Stimulated activated CD4-positive, alpha-beta T cell treated with anti-CD3 and anti-CD28 coated beads, Interleukin-4, amount 100 ng/mL, for 1 hour (primary cell): ENCODE measurements around the gene CATSPERE.
"Not testable (repeated sequence)": the region's sequence is repeated elsewhere in the genome, so short reads cannot be mapped to it uniquely, and the experiment has no call there.

Experiments used
- DNase-seq: peaks from one replicate; pipeline ENCODE4 v3.0.0-alpha.2; 2020

CATSPERE gene

DNA sequence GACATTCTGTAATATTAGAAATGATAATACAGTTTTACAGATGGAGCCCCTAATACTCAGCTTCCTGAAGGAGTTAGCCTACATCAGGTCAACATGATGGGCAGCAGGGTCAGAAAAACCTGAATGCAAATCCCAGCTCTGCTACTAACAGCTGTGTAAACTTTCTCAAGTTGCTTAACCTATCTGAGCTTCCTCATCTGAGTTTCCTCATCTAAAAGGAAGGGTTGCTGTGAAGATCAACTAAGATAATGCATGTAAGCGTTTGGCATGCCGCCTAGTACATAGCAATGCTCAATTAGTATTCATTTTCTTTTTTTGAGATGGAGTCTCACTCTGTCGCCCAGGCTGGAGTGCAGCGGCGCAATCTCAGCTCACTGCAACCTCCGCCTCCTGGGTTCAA is 173.5 kb downstream of the CATSPERE start:
- DNase-seq = no peak

DNA sequence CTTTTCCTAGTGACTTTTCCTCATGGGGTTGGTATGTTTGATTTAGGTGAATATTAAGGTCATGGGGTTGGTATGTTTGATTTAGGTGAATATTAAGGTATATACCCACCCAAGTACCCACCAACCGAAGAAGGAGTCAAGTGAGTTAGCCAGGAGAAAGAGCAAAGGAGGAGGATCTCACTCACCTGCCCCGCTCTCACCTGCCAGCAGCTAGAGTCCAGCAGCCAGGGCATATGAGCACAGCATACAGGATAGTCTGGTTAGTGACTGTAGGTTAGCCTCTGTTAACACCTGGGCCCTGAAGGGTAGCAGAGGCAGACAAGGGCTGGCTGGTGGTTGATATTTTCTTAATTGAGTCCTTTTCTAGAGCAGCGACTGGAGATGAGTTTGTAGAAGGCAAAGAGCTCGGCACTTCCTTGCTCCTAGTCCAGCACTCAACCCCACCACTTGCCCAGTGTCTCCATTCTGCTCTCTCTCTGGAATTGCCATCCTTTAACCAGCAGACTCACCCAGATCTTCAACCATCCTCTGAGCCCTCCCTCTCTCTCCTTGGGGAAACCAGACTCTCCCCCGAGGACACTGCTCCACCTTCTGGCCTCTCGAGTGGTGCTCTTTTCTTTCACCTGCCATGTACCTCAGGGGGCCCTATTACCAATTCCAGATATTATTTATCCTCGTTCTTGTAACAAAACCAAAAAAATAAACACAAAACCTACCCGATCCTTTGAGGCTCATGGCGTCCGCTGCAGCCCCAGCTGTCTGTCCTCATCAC is 175.6 kb downstream of the CATSPERE start:
- DNase-seq = no peak

DNA sequence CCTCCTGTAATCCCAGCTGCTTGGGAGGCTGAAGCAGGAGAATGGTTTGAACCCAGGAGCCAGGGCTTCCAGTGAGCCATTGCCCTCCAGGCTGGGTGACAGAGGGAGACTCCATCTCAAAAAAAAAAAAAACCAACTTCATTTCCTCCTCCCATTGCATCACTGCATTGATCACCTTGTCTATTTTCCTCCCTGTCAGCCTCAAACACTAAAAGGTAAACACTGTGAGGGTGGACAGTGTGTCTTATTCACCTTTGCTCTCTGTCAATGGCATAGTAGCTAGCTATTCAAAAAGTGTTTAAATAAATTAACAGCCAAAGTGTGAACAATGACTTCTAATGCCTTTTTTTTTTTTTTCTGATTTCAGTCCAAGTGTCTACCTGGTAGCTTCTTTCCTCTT is 178.5 kb downstream of the CATSPERE start:
- DNase-seq = no peak

DNA sequence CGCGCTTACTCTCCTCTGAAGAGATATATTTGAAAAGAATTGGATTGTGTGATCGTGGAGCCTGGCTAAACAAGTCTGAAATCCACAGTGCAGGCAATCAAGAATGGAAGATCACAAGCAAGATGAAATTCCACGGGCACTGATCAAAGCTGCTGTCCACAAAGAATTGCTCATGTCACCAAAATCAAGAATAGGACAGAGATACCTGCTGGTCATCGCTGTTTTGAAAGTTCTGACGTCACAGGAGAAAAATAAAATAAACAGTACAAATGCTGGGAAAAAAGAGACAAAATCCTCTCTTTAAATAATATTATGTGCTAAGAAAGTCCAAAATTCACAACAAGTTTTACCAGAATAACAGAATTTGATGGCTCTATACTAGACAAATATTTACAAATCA is 179.8 kb downstream of the CATSPERE start:
- DNase-seq = no peak

DNA sequence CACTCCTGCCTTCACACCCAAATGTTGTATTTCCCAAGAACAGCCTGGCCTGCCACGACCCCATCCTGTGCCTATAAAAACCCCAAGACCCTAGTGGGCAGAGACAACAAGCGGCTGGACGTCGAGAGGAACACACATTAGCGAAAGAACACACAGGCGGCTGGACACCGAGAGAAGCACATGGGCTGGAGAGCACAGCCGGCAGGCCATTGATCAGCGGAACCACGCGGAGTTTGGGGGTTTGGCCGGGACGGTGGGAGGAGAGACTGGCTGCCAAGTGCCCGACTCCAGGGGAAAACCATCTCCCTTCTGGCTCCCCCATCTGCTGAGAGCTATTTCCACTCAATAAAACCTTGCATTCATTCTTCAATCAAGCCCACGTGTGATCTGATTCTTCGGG is 181.5 kb downstream of the CATSPERE start:
- no peak for DNase-seq

DNA sequence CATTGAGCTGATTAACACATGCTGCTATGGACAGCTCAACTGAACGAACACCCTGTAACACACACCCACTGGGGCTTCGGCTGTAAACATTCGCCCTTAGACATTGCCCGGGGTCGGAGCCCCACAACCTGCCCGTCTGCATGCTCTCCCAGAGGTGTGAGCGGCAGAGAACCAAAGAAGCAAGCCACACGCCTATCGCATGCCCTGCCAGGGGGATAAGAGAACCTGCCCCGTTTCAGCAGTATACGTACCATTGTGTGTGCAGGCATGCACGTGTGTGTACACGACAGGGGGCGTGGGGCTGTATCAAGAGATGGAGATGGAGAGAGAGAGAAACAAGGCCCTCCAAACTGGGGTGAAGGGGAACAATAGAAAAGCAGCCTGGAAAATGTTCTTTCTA is 181.9 kb downstream of the CATSPERE start:
- DNase-seq = no peak

DNA sequence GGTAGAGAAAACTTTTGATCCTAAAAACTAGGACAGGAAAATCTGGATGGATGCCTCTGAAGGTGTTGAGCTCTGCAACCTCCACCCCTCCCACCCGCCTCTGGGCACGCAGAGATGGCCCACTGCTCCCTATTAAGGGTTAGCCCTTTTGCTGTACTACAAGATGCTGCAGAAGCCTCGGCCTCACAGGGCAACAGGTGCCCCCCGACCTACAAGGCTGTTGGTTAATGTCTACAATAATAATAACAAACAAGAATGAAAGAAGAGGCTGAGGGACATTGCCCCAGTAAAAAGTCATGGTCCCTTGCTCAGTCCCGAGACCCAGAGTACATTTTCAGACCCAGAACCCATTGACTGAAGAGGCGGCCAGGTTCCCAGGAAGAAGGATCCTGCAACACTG is 184.3 kb downstream of the CATSPERE start:
- DNase-seq = no peak

DNA sequence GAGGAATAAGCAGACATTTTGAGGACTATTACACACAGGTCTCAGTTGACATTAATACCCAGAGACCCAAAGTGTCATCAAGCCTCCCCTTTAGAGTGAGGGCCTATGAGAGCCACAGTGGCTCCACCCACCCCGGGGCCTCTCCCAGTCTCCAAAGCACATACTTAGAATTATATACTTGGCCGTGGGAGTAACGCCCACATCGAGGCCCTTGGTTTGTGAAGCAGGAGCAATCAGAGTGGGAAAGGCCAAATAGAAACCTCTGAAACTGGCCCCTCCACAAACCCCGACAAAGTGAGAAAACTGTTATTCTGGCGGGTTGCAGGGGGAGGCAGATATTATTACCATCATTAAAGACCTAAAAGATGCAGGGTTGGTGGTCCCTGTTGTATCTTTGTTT is 184.8 kb downstream of the CATSPERE start:
- DNase-seq = no peak

DNA sequence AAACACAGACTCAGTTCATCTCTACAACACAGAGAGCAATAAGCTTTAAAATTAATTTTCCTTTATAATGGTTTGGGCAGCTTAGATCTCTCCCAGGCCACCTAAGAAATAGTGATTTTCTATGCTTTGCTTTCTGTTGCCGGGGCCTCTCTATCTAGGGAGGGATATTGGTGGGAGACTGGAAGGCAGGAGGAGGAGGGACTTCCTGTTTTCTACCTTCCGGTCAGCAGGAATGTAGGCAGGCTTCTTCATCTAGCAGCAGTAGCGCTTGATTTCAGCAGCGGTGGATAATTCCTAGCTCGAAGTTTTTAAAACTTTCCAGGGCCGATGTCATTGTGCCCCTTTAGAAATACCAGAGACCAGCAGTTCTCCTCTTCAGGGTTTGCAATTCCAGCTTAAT is 186.7 kb downstream of the CATSPERE start:
- DNase-seq = no peak

DNA sequence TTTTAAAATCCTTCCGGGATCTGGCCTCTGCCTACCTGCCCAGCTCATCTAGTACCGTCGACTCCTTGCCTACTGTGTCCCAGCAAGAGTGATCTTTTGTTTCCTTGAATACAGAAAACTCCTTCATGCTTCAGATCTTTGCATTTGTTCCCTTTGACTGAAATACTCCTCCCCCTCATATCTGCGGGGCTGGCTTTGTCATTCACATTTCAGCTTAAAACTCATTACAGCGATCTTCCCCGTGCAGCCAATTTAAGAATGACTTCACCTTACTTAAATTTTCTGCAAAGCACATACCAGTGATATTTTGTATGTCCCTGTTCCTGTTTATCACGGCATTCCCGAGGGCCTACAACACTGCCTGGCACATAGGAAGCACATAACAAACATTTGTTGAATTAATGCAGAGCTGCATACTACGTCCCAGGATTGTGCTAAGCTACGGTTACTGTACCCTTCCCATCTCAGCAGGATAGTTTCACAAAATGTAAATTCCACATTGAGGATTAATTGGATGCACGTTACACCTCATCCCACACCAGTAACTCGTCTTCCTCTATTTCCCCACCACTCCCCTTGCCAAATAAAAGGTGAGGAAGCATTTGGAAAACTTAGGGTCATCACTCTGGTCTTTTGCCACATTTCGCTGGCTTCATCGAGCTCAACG is 191.0 kb downstream of the CATSPERE start:
- no peak for DNase-seq

DNA sequence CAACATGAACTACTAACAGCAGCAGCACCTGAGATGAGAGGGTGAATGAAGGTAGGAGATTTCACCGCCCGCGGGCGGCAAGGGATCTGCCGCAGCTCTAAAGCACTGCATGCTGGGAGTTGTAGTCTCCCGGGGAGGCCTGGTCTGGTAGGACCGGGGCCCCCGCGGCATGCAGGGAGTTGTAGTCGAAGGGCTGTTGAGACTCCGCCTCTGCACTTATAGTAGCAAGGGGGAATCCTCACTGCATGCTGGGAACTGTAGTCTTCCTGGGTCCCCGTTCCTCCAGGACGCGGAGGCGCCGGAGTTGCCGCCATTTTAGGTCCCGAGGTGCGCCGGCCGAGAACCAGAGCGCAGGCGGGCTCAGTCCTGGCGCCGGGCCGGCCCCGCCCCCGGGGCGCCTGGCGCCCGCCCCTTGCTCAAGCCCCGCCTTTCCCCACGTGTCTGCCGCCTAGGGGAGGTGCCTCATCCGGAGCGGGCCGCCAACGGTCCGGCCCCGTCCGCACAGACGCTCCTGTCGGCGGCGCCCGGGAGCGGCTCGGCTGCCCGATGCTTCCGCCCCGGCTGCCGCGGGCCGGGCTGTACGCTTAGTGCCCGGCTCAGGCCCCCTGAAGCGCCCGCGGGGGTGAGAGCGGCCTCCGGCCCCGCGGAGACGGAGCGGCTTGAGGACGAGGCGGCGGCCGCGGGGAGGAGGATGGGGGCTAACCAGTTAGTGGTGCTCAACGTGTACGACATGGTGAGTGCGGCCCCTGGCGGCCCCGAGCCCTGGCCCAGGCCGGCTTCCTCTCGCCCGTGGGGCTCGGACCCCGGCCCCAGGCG is 191.8 kb downstream of the CATSPERE start, which contains the start of gene DESI2:
TSS of gene DESI2 (plus strand) at position 504 of the 816 bp plus-strand sequence. CDS start at position 692, 188 bp downstream.
- peak; percentile 96 for DNase-seq

DNA sequence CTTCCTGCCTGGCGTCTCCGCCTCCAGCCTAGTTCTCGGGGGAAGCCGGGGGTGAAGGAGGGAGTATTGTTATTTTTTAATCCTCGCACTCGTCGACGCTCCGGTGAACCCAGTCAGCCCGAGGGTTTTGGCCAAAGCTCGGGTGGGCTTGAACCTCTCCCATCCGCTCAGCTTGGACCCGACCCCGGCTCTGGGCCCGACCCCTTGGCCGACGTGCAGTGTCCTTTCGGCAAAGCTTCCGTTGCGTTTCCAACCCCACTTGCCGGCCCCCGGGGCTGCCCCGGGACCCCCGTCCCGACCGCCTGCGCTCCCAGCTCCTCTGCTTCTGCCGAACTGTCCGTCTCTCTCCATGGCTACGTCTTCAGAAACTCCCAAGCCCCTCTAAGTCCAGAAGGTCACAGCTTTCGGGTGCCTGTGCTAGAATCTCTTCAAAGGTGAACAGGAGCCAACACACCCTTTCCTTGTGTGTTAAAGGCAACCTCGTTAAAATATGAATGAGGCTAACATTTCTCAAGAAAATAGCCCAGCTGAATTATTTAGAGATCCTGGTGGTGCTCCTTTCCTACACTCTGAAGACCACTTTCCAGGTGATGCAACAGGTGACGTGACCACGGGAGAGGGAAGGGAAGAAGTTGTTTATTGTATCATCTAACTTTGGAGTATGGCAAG is 192.5 kb downstream of the CATSPERE start:
- DNase-seq = no peak

DNA sequence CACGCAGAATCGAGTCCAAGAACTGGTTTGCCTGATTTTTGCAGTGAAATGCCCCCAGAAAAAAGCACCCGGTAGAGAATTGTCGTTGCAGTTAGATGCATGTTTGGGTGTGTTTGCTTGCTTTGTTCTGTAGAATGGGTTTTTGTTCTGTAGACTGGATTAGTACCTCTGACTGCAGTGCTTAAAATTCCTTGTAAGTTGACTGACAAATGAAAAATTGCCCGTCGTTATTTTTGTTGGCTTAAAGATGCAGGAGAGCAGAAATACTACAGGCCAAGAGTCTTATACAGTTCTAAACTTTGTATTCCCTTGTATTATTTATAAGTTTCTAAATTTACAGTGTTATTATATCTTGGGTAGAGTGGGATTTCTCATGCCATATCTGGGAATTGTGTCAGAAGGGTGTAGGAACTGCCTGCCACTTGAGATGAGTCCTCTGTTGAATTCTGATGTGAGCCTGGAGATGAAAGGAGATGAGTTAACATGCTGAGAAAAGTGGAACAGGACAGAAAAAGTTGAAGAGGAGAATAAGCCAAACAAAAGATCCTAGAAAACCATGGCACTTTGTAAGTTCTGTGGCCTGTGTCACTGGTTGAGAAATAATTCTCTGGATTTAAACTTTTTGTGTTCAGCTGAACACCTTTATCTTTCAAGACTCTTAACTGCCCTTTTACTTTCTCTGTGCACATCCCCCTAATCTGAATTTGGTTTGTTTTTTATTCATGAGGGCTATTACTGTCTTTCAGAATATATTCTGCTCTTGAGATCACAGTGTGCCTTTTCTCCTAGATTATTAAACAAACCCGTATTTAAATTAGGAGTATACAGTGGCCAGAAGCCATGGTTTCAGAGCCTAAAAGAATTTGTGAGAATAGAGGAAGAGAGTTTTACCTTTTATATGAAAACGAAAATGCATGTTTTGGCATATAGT is 193.3 kb downstream of the CATSPERE start:
- no peak for DNase-seq

DNA sequence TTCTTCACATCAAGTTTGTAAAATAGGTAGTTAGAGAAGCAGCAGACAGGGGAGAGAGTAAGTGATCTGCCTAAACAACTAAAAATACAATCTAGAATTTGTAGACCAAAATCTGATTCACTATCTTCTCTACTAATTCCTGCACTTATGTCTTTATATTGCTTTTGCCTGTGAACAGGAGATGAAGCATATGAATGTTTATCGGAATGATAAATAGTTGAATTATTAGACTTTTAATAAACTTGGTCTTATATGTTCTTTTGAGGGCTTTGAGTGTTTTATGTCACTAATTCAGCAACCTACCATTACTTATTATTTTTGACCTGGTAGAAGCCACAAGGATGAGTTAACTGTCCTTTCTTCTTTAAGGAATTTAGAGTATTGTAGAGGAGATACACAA is 194.1 kb downstream of the CATSPERE start:
- DNase-seq = no peak

DNA sequence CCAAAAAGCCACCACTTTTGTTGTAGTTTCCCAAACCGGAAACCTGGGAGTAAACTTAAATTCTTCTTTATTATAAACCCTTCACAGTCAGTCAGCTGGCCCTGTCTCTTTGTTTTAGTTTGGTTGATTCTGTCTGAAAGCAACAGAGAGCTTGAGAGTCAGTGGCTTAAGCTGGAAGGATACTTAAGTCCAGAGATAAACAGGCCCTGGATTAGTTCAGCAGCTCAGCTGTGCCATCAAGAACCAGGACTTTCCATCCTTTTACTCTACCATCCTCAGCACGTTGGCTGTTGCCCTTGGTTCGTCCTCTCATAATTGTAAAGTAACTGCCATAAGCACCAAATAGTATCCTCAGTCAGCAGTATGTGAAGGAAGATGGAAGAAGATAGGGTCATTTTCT is 196.3 kb downstream of the CATSPERE start:
- no peak for DNase-seq

DNA sequence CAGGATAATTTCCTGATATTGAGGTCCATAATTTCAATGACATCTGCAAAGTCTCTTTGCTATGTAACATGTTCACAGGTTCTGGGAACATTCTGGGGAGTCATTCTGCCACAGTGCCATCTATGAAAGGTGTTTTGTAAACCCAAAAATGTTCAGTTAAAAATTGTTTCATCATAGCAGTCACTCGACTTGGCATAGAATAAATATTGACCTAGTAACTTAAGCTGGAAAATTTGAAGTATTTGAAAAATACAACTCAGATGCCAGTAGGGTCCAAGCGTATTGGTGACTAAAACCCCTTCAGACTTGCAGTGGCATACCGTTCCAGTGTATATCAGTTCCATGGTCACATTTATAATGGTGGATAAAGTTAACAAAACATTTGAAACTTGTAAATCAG is 198.6 kb downstream of the CATSPERE start:
- no peak for DNase-seq

DNA sequence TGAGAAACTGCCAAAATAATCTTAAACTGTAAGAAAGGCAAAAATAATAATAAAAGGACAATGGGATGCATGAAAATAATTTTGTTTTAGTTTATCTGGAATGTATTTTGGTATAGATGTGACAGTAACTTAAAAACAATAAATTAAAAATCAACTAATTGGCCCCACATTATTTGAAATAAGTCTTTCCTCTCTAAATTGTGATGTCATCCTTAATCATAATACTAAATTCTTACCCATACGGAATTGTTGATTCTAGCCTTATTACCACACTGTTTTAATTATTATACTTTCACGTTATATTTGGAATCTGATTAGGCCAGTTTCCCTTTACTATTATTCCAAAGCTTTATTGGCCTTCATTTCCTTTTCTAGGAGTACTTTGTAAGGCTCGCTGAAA is 199.5 kb downstream of the CATSPERE start:
- DNase-seq = no peak

DNA sequence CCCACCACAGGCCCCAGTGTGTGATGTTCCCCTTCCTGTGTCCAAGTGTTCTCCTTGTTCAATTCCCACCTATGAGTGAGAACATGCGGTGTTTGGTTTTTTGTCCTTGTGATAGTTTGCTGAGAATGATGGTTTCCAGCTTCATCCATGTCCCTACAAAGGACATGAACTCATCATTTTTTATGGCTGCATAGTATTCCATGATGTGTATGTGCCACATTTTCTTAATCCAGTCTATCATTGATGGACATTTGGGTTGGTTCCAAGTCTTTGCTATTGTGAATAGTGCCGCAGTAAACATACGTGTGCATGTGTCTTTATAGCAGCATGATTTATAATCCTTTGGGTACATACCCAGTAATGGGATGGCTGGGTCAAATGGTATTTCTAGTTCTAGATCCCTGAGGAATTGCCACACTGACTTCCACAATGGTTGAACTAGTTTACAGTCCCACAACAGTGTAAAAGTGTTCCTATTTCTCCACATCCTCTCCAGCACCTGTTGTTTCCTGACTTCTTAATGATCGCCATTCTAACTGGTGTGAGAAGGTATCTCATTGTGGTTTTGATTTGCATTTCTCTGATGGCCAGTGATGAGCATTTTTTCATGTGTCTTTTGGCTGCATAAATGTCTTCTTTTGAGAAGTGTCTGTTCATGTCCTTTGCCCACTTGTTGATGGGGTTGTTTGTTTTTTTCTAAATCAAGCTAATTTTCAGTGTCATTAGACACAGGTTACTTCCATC is 200.7 kb downstream of the CATSPERE start:
- not testable (repeated sequence) for DNase-seq

DNA sequence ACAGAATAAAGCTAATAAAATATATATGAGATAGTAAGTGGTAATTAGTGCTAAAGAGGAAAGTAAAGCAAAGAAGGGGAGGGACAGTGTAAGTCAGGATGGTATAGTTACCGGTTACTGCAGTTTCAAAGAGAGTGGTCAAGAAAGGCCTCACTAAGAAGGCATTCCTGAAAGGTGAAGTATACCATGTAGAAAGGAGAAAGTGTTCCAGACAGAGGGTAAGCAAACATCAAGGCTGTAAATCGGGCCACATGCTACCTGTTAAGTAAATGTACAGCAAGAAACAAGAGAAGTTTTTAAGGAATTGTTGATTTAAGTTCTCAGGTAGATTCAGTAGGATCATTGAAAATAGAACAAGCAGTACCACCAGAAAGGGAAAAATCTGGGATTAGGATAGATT is 201.5 kb downstream of the CATSPERE start:
- no peak for DNase-seq

DNA sequence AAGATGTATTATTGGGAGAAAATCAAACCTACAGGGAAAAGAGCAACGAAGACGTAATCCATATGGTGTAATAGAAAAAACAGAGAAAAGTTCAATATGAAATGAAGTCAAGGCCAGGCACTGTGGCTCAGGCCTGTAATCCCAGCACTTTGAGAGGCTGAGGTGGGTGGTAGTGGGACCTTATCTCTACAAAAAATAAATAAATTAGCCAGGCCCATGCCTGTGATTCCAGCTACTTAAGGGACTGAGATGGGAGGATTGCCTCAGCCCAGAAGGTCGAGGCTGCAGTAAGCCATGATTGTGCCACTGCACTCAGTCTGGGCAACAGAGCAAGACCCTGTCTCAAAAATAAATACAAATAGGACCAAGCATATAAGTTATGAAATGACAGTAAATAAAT is 203.3 kb downstream of the CATSPERE start:
- no peak for DNase-seq

DNA sequence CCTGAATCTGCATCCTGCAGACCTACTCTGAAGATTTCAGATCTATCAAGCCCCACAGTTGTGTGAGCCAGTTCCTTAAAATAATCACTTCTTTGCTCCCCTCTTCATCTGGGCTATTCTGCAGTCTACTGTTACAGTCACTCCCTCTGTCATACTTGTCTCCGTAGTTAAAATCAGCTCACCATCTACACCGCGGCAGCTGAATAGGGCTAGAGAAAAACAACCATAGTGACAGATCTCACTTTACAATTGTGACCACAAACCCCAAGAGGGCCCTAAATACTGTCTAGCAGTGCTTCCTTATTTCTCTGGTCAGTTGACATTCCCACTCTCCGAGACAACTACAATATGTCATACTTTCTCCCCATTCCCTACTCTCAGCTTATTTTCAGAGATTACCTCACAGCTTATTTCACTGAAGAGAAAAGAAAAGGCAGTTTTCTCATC is 204.7 kb downstream of the CATSPERE start:
- no peak for DNase-seq
